Activated CD8-positive, alpha-beta T cell treated with anti-CD3 and anti-CD28 coated beads for 36 hours (primary cell): Measurements from ENCODE around the gene TTPAL. TPM values are rescaled to one million over a fixed set of nuclear protein-coding genes. Genes with fewer than 3 reads are reported as not detected.

Source experiments
- ATAC-seq: fragments of 200-7000 bp; cut with Tn5 transposase; one replicate; pipeline ENCODE4 v1.10.0; 2021; ENCODE audit warnings: mild to moderate bottlenecking, moderate library complexity
- CTCF ChIA-PET: fragments of 350-600 bp; sonication (Branson Sonifier 250); formaldehyde crosslinking; loops from one replicate; lab custom pipeline; 2021; ENCODE audit warnings: antibody characterized with exemption; lab: Charles Lee
- POLR2A ChIA-PET: fragments of 350-600 bp; sonication (Branson Sonifier 250); formaldehyde crosslinking; loops from one replicate; lab custom pipeline; 2021; ENCODE audit warnings: antibody characterized with exemption; lab: Charles Lee
- DNase-seq: peaks from one replicate; pipeline ENCODE4 v3.0.0-alpha.2; 2020
- H3K27ac Mint-ChIP-seq: one replicate; pipeline ENCODE4 v1.8.0; 2021; ENCODE audit warnings: mild to moderate bottlenecking, mixed read lengths
- H3K27me3 Mint-ChIP-seq: one replicate; pipeline ENCODE4 v1.8.0; 2021; ENCODE audit warnings: mixed read lengths
- H3K36me3 Mint-ChIP-seq: one replicate; pipeline ENCODE4 v1.8.0; 2021; ENCODE audit warnings: low read depth, mixed read lengths
- H3K4me1 Mint-ChIP-seq: one replicate; pipeline ENCODE4 v1.8.0; 2021; ENCODE audit warnings: low read depth, mixed read lengths
- H3K4me3 Mint-ChIP-seq: one replicate; pipeline ENCODE4 v1.8.0; 2021; ENCODE audit warnings: mild to moderate bottlenecking, moderate library complexity, mixed read lengths
- H3K9me3 Mint-ChIP-seq: one replicate; pipeline ENCODE4 v1.8.0; 2021; ENCODE audit warnings: mixed read lengths
- CTCF ChIP-seq: fragments of 200-600 bp; IDR thresholded peaks from one replicate; pipeline ENCODE4 v1.8.0; 2022; ENCODE audit warnings: antibody characterized with exemption, mild to moderate bottlenecking
- intact Hi-C: fragments of 100-400 bp; cut with micrococcal nuclease; formaldehyde crosslinking; loops from one replicate; pipeline ENCODE4 v1.10.0; 2022
- total RNA-seq, 2 experiments: library from RNA; stranded (reverse); gene quantifications; one replicate each; pipeline ENCODE4 v1.2.3, GENCODE V29; 2021

The TTPAL gene
- total RNA-seq, 2 experiments from 2014 or later: 15.2 to 19.5 TPM

- intact Hi-C loops: no loop called here
- Mint-ChIP-seq H3K9me3 (no peaks in the 10 kb centered on the region), H3K27ac (no peak overlapping the region), H3K36me3 (no peaks in the 10 kb centered on the region), H3K4me1 (no peaks in the 10 kb centered on the region), H3K27me3 (no peaks in the 10 kb centered on the region), H3K4me3 (no peak overlapping the region)
- no peak for TF ChIP-seq CTCF
- ChIA-PET CTCF (no interaction called here), POLR2A (no interaction called here)
- DNase-seq (no peak), ATAC-seq (no peak)
These were observed 19.1 kb upstream of the TTPAL start for GRCh38 chr20:44456611-44457010.

- CTCF ChIA-PET: no interaction called here
- no peak overlapping the region for H3K4me3 Mint-ChIP-seq
- H3K36me3 Mint-ChIP-seq: no peaks in the 10 kb centered on the region
- POLR2A ChIA-PET: no interaction called here
- no peaks in the 10 kb centered on the region for H3K9me3 Mint-ChIP-seq
- intact Hi-C loops: no loop called here
- no peaks in the 10 kb centered on the region for H3K27me3 Mint-ChIP-seq
- no peaks in the 10 kb centered on the region for H3K4me1 Mint-ChIP-seq
- no peak for TF ChIP-seq CTCF
- ATAC-seq (no peak), DNase-seq (no peak)
- H3K27ac Mint-ChIP-seq: no peak overlapping the region
These were observed 18.7 kb upstream of the TTPAL start for GRCh38 chr20:44457016-44457415.

DNA sequence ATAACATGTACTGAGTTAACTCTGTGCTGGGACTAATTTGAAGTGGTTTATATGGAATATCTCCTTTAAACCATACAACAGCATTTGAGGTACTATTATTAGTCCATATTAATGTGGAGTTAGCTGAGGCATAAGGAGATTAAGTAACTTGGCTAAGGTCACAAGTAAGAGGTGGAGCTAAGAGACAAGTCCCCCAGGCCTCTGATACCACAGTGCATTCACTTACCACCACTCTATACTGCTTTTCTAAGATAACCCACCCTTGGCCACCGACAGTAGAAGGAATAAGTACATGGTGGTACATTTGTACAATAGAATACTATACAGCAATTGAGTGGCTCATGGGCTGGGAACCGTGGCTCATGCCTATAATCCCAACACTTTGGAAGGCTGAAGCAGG, 16.4 kb upstream of the TTPAL start:
- DNase-seq (no peak), ATAC-seq (no peak)
- H3K36me3 Mint-ChIP-seq: no peaks in the 10 kb centered on the region
- intact Hi-C loops: no loop called here
- H3K27me3 Mint-ChIP-seq: no peaks in the 10 kb centered on the region
- H3K9me3 Mint-ChIP-seq: no peaks in the 10 kb centered on the region
- no peak overlapping the region for H3K27ac Mint-ChIP-seq
- CTCF ChIA-PET: interaction anchor here (1.3 to 2.1 kb wide), 2 partner anchors 242 to 245 kb away, joined by 3 to 8 read pairs; no protein-coding TSS in a partner anchor
- POLR2A ChIA-PET: no interaction called here
- TF ChIP-seq CTCF: no peak
- H3K4me1 Mint-ChIP-seq: no peaks in the 10 kb centered on the region
- no peak overlapping the region for H3K4me3 Mint-ChIP-seq

- peak; percentile 47 for TF ChIP-seq CTCF
- DNase-seq (no peak), ATAC-seq (no peak)
- H3K36me3 Mint-ChIP-seq: no peaks in the 10 kb centered on the region
- H3K27ac Mint-ChIP-seq: no peak overlapping the region
- H3K9me3 Mint-ChIP-seq: no peaks in the 10 kb centered on the region
- no peaks in the 10 kb centered on the region for H3K4me1 Mint-ChIP-seq
- CTCF ChIA-PET: interaction anchor here (0.8 to 2.1 kb wide), 6 partner anchors 11 to 244 kb away, joined by 4 to 8 read pairs (median 4); no protein-coding TSS in a partner anchor
- intact Hi-C loops: loop anchor here (10.0 kb wide), 1 partner anchor 246 kb away; the partner anchor contains the start of gene OSER1
- H3K4me3 Mint-ChIP-seq: no peak overlapping the region
- H3K27me3 Mint-ChIP-seq: no peaks in the 10 kb centered on the region
- POLR2A ChIA-PET: no interaction called here
These were observed 14.9 kb upstream of the TTPAL start for GRCh38 chr20:44460795-44461141.

DNA sequence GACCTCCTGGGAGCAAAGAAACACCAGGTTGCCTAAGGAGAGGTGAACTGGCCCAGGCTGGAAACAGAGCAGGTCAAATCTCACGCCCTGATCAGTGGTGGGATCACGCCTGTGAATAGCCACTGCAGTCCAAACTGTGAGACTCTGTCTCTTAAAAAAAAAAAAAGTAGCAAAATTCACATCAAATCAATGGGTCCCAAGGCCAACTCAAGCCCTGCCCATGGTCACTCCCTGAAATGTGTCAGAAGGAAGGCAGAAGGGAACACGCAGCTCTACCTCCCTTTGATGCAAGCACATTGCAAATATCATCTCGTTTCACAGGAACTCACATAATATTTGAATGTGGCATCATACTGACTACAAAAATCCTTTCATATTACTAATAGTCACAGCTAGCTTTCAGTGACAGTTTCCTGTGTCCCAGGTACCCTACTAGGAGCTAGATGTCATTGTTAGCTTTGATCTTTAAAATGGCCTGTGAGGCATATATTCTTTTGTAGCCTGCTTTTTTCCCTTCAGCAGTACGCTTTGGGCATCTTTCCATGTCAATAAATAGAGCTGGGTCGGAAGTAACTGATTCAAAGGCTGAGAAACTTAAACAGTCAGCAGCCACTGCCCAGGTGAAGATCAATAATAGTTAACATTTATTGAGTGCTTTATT, 14.4 kb upstream of the TTPAL start:
- H3K9me3 Mint-ChIP-seq: no peaks in the 10 kb centered on the region
- H3K4me3 Mint-ChIP-seq: no peak overlapping the region
- no peak for DNase-seq
- POLR2A ChIA-PET: no interaction called here
- CTCF ChIA-PET: interaction anchor here (0.6 to 1.8 kb wide), 7 partner anchors 11 to 250 kb away, joined by 3 to 6 read pairs (median 4); no protein-coding TSS in a partner anchor
- H3K27ac Mint-ChIP-seq: no peak overlapping the region
- H3K4me1 Mint-ChIP-seq: no peaks in the 10 kb centered on the region
- no peaks in the 10 kb centered on the region for H3K36me3 Mint-ChIP-seq
- peak; percentile 17 for TF ChIP-seq CTCF
- no peak for ATAC-seq
- H3K27me3 Mint-ChIP-seq: no peaks in the 10 kb centered on the region
- intact Hi-C loops: loop anchor here (10.0 kb wide), 1 partner anchor 246 kb away; the partner anchor contains the start of gene OSER1
